ENCODE results near the gene TECPR1.
A peak's percentile ranks its signal among the peaks of the same experiment; 100 is the strongest.

The TECPR1 gene

GRCh38 chr7:98242934-98243333 is 9.1 kb downstream of the TECPR1 start:
- no peak for TF ChIP-seq CTCF (IDR thresholded peaks at IDR 0.05; ENCODE audit: insufficient read depth, missing control alignments)
- DNase-seq (ENCODE audit: insufficient read length, low spot score) (no peak), FAIRE-seq (no peak)

GRCh38 chr7:98242342-98242741 is 9.7 kb downstream of the TECPR1 start:
- DNase-seq (ENCODE audit: insufficient read length, low spot score), result no peak
- FAIRE-seq, result no peak
- no peak for TF ChIP-seq CTCF (IDR thresholded peaks at IDR 0.05; ENCODE audit: insufficient read depth, missing control alignments)

GRCh38 chr7:98241674-98242241 is 10.3 kb downstream of the TECPR1 start:
- no peak for TF ChIP-seq CTCF (IDR thresholded peaks at IDR 0.05; ENCODE audit: insufficient read depth, missing control alignments)
- FAIRE-seq (no peak), DNase-seq (ENCODE audit: insufficient read length, low spot score) (no peak)

GRCh38 chr7:98240961-98241673 is 10.9 kb downstream of the TECPR1 start:
- peak; percentile 82 for DNase-seq (ENCODE audit: insufficient read length, low spot score)
- no peak for FAIRE-seq
- TF ChIP-seq CTCF (IDR thresholded peaks at IDR 0.05; ENCODE audit: insufficient read depth, missing control alignments), result peak; percentile 40

- no peak for TF ChIP-seq CTCF (IDR thresholded peaks at IDR 0.05; ENCODE audit: insufficient read depth, missing control alignments)
- no peak for FAIRE-seq
- DNase-seq (ENCODE audit: insufficient read length, low spot score), result no peak
Measured at GRCh38 chr7:98238976-98239375, 13.1 kb downstream of the TECPR1 start.

GRCh38 chr7:98238076-98238475 is 14.0 kb downstream of the TECPR1 start:
- DNase-seq (ENCODE audit: insufficient read length, low spot score) (no peak), FAIRE-seq (no peak)
- no peak for TF ChIP-seq CTCF (IDR thresholded peaks at IDR 0.05; ENCODE audit: insufficient read depth, missing control alignments)

Measured in D721Med (cell line).